NCI-H748 treated with DMSO at 0.1 percent for 48 hours (cell line): ENCODE data around the gene GMDS.

Source experiments
- DNase-seq: peaks from one replicate; lab custom pipeline; 2025; lab: John Stamatoyannopoulos, UW

The GMDS gene

GRCh38 chr6:1590580-1590979 is 654.8 kb downstream of the GMDS start:
- DNase-seq: no peak

- DNase-seq: no peak
Observed at GRCh38 chr6:1589208-1589607, 656.2 kb downstream of the GMDS start.

- no peak for DNase-seq
Observed at GRCh38 chr6:1587977-1588376, 657.4 kb downstream of the GMDS start.

GRCh38 chr6:1587546-1587945 is 657.9 kb downstream of the GMDS start:
- no peak for DNase-seq

- no peak for DNase-seq
Observed at GRCh38 chr6:1586861-1587450, 658.4 kb downstream of the GMDS start.

GRCh38 chr6:1586256-1586655 is 659.1 kb downstream of the GMDS start:
- no peak for DNase-seq

GRCh38 chr6:1585669-1586049 is 659.7 kb downstream of the GMDS start:
- no peak for DNase-seq

- no peak for DNase-seq
Observed at GRCh38 chr6:1584996-1585668, 660.3 kb downstream of the GMDS start.

- no peak for DNase-seq
Observed at GRCh38 chr6:1584146-1584545, 661.3 kb downstream of the GMDS start.

GRCh38 chr6:1581120-1581991 is 664.0 kb downstream of the GMDS start:
- no peak for DNase-seq

GRCh38 chr6:1580585-1580984 is 664.8 kb downstream of the GMDS start:
- DNase-seq: no peak

- DNase-seq: no peak
Observed at GRCh38 chr6:1580109-1580508, 665.3 kb downstream of the GMDS start.

- no peak for DNase-seq
Observed at GRCh38 chr6:1579096-1579495, 666.3 kb downstream of the GMDS start.

- DNase-seq: no peak
Observed at GRCh38 chr6:1577896-1578745, 667.3 kb downstream of the GMDS start.

GRCh38 chr6:1577146-1577680 is 668.2 kb downstream of the GMDS start:
- DNase-seq: no peak

- no peak for DNase-seq
Observed at GRCh38 chr6:1576711-1577110, 668.7 kb downstream of the GMDS start.

- no peak for DNase-seq
Observed at GRCh38 chr6:1576166-1576565, 669.2 kb downstream of the GMDS start.

GRCh38 chr6:1575210-1576041 is 670.0 kb downstream of the GMDS start:
- no peak for DNase-seq

GRCh38 chr6:1574890-1575209 is 670.6 kb downstream of the GMDS start:
- no peak for DNase-seq

- no peak for DNase-seq
Observed at GRCh38 chr6:1574083-1574761, 671.2 kb downstream of the GMDS start.
